ENCODE data around the gene TMEM79.

- TF ChIP-seq, protein P1, sequence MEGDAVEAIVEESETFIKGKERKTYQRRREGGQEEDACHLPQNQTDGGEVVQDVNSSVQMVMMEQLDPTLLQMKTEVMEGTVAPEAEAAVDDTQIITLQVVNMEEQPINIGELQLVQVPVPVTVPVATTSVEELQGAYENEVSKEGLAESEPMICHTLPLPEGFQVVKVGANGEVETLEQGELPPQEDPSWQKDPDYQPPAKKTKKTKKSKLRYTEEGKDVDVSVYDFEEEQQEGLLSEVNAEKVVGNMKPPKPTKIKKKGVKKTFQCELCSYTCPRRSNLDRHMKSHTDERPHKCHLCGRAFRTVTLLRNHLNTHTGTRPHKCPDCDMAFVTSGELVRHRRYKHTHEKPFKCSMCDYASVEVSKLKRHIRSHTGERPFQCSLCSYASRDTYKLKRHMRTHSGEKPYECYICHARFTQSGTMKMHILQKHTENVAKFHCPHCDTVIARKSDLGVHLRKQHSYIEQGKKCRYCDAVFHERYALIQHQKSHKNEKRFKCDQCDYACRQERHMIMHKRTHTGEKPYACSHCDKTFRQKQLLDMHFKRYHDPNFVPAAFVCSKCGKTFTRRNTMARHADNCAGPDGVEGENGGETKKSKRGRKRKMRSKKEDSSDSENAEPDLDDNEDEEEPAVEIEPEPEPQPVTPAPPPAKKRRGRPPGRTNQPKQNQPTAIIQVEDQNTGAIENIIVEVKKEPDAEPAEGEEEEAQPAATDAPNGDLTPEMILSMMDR (IDR thresholded peaks at IDR 0.05; ENCODE audit: borderline replicate concordance, extremely low read depth, low read length, poor library complexity, severe bottlenecking): no peak
- no peak for TF ChIP-seq EZH2 (IDR thresholded peaks at IDR 0.05; ENCODE audit: borderline replicate concordance, low read depth, low read length, severe bottlenecking)
Observed at GRCh38 chr1:156262461-156263287, 21.5 kb upstream of the TMEM79 start.
